ENCODE results near the gene TNFRSF11A.

GRCh38 chr18:62360805-62361204 is 35.7 kb downstream of the TNFRSF11A start:
- TF ChIP-seq CTCF (IDR thresholded peaks at IDR 0.05; ENCODE audit: low read length) (no peak), EZH2phosphoT487 (IDR thresholded peaks at IDR 0.05; ENCODE audit: low read length) (no peak), EZH2 (optimal IDR thresholded peaks at IDR 0.05; ENCODE audit: low read depth, low read length) (no peak)

All from MM.1S (cell line).